ENCODE results near the gene GPS2.

Gene GPS2

GRCh38 chr17:7308625-7309433 lies 6.3 kb downstream of the GPS2 start:
- Histone ChIP-seq H3K4me3 (ENCODE audit: low read depth in 1 of 2, low read length in 1 of 2) (peak overlapping the region; percentile 75 to 82), H3K9me3 (no peaks in the 10 kb centered on the region), H3K27me3 (no peaks in the 10 kb centered on the region), H3K36me3 (peaks cover 36% of the 10 kb centered on the region), H3K4me1 (ENCODE audit: control insufficient read depth in 1 of 2, insufficient read depth in 1 of 2, low read depth in 1 of 2, low read length in 1 of 2) (peaks cover 31 to 36% of the 10 kb centered on the region in 2 experiments), H3K27ac (peak overlapping the region; percentile 98)
- no peak for TF ChIP-seq CTCF (IDR thresholded peaks at IDR 0.05)

- no peak for TF ChIP-seq CTCF (IDR thresholded peaks at IDR 0.05)
- H3K9me3 ChIP-seq: no peaks in the 10 kb centered on the region
- peaks cover 30 to 32% of the 10 kb centered on the region in 2 experiments for H3K4me1 ChIP-seq (ENCODE audit: control insufficient read depth in 1 of 2, insufficient read depth in 1 of 2, low read depth in 1 of 2, low read length in 1 of 2)
- H3K27ac ChIP-seq: peak overlapping the region; percentile 98
- peak overlapping the region; percentile 75 to 82 for H3K4me3 ChIP-seq (ENCODE audit: low read depth in 1 of 2, low read length in 1 of 2)
- no peaks in the 10 kb centered on the region for H3K27me3 ChIP-seq
- peaks cover 28% of the 10 kb centered on the region for H3K36me3 ChIP-seq
These were observed 7.2 kb downstream of the GPS2 start for GRCh38 chr17:7307686-7308624.

GRCh38 chr17:7306911-7307685 lies 8.1 kb downstream of the GPS2 start, which contains the start of gene EIF5A:
TSS of gene EIF5A (plus strand) at chr17:7307628. CDS start at chr17:7309636, 2,008 bp downstream.
- no peaks in the 10 kb centered on the region for H3K9me3 ChIP-seq
- peak within 1 kb of the TSS; percentile 75 to 82 for H3K4me3 ChIP-seq (ENCODE audit: low read depth in 1 of 2, low read length in 1 of 2)
- peak within 1 kb of the TSS; percentile 98 for H3K27ac ChIP-seq
- no peak for TF ChIP-seq CTCF (IDR thresholded peaks at IDR 0.05)
- H3K4me1 ChIP-seq (ENCODE audit: control insufficient read depth in 1 of 2, insufficient read depth in 1 of 2, low read depth in 1 of 2, low read length in 1 of 2): peaks cover 30 to 32% of the 10 kb centered on the region in 2 experiments
- no peaks in the 10 kb centered on the region for H3K27me3 ChIP-seq
- peaks cover 19% of the 10 kb centered on the region for H3K36me3 ChIP-seq

GRCh38 chr17:7304179-7304578 lies 11.0 kb downstream of the GPS2 start:
- Histone ChIP-seq H3K36me3 (no peaks in the 10 kb centered on the region), H3K9me3 (no peaks in the 10 kb centered on the region), H3K4me3 (ENCODE audit: low read depth in 1 of 2, low read length in 1 of 2) (no peak overlapping the region), H3K27ac (no peak overlapping the region), H3K4me1 (ENCODE audit: control insufficient read depth in 1 of 2, insufficient read depth in 1 of 2, low read depth in 1 of 2, low read length in 1 of 2) (peaks cover 23% of the 10 kb centered on the region in 2 experiments), H3K27me3 (peaks cover 14% of the 10 kb centered on the region)
- no peak for TF ChIP-seq CTCF (IDR thresholded peaks at IDR 0.05)

All from neutrophil (primary cell).